Measurements from ENCODE around the gene PAX5. TPM values are rescaled to one million over a fixed set of nuclear protein-coding genes. Genes with fewer than 3 reads are reported as not detected.

PAX5 gene
- polyA plus RNA-seq, 3 donors, result 0.03 to 0.15 TPM; not detected in 1

DNA sequence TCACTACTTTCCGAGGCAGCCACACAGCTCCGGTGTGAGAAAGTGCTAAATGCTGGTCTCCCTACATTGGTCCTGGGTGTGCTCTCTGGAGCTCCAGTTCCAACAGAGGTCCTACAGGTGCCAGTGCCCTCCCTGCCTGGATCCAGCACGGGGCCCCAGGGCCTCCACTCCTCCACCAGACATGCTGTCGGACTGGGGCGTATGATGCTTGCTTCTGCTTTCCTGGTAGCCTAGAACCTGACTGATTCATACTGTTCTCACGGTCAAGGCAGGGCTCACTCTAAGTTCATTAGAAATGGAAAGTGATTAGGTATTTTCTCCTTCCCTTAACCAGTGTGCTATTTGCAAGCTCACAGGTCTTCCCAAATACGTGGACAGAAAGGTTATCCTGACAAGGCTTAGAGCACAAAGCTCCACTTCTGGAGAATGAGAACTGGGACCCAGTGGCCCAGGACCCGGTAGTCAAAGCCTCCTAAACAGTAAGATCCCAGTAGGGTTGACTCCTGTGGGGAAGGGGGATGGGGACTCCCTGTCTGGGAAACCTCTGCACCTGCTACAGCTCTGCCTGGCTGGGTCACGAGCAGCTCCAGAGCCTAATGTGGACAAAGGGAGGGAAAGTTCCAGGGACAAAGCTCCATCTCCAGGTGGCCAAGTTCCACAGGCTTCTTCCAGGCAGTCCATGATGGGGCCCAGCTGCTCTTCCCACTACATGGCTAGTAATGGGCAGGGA, 98.1 kb downstream of the PAX5 start:
- no peak overlapping the region for H3K9ac ChIP-seq (ENCODE audit: insufficient read depth, low read length, poor library complexity, severe bottlenecking)
- Mint-ChIP-seq H3K27ac (no peak overlapping the region), H3K36me3 (no peaks in the 10 kb centered on the region), H3K4me3 (no peak overlapping the region), H3K27me3 (ENCODE audit: low read depth in 3 of 3) (peaks cover 9 to 14% (median 13%) of the 10 kb centered on the region in 3 donors), H3K9me3 (peaks cover 0 to 4% (median 3%) of the 10 kb centered on the region in 7 donors), H3K4me1 (no peaks in the 10 kb centered on the region)
- peaks cover 0 to 4% of the 10 kb centered on the region in 2 donors for H3K27me3 ChIP-seq (ENCODE audit: control insufficient read depth in 2 of 2, insufficient read depth in 2 of 2, low read length in 2 of 2)
- H2AFZ ChIP-seq (ENCODE audit: insufficient read depth, low read depth, low read length, poor library complexity, severe bottlenecking), result no peak overlapping the region
- DNase-seq, result no peak
- H4K20me1 ChIP-seq (ENCODE audit: insufficient read depth, low read length), result no peaks in the 10 kb centered on the region
- no peak overlapping the region for H3K27ac ChIP-seq (ENCODE audit: low read depth in 1 of 2, low read length in 2 of 2)
- H3K4me2 ChIP-seq (replicated peaks; ENCODE audit: extremely low read depth, low read length, poor library complexity, severe bottlenecking), result no peak overlapping the region
- no peaks in the 10 kb centered on the region for H3K36me3 ChIP-seq (replicated peaks in 1 of 2; ENCODE audit: control insufficient read depth in 1 of 2, insufficient read depth in 2 of 2, low read length in 2 of 2)
- intact Hi-C loops (cut with micrococcal nuclease), result no loop called here
- 86% methylated on average over 6 of the region's 9 CpGs for WGBS (ENCODE audit: insufficient coverage)
- TF ChIP-seq CTCF (IDR thresholded peaks at IDR 0.05), result no peak
- no peaks in the 10 kb centered on the region for H3K4me1 ChIP-seq (ENCODE audit: control insufficient read depth in 1 of 2, insufficient read depth in 2 of 2, low read length in 2 of 2)
- H3K9me3 ChIP-seq (replicated peaks in 1 of 2; ENCODE audit: control insufficient read depth in 1 of 2, insufficient read depth in 1 of 2, low read length in 2 of 2), result no peaks in the 10 kb centered on the region
- no peak overlapping the region for H3K4me3 ChIP-seq (replicated peaks in 1 of 3; ENCODE audit: low read depth in 2 of 3, low read length in 3 of 3)
- no peaks in the 10 kb centered on the region for H3K79me2 ChIP-seq (ENCODE audit: insufficient read depth, low read length)

GRCh38 chr9:36935332-36935731, 98.7 kb downstream of the PAX5 start:
- no peaks in the 10 kb centered on the region for H3K4me1 Mint-ChIP-seq
- no peaks in the 10 kb centered on the region for H3K79me2 ChIP-seq (ENCODE audit: insufficient read depth, low read length)
- H3K27me3 Mint-ChIP-seq (ENCODE audit: low read depth in 3 of 3), result peaks cover 10 to 14% (median 11%) of the 10 kb centered on the region in 3 donors
- peaks cover 0 to 4% (median 3%) of the 10 kb centered on the region in 7 donors for H3K9me3 Mint-ChIP-seq
- DNase-seq, result no peak
- peaks cover 0 to 4% of the 10 kb centered on the region in 2 donors for H3K27me3 ChIP-seq (ENCODE audit: control insufficient read depth in 2 of 2, insufficient read depth in 2 of 2, low read length in 2 of 2)
- no peak overlapping the region for H3K27ac Mint-ChIP-seq
- H4K20me1 ChIP-seq (ENCODE audit: insufficient read depth, low read length), result no peaks in the 10 kb centered on the region
- H3K4me3 Mint-ChIP-seq, result no peak overlapping the region
- H3K4me2 ChIP-seq (replicated peaks; ENCODE audit: extremely low read depth, low read length, poor library complexity, severe bottlenecking), result no peak overlapping the region
- no peaks in the 10 kb centered on the region for H3K36me3 Mint-ChIP-seq
- no peaks in the 10 kb centered on the region for H3K9me3 ChIP-seq (replicated peaks in 1 of 2; ENCODE audit: control insufficient read depth in 1 of 2, insufficient read depth in 1 of 2, low read length in 2 of 2)
- no peak for TF ChIP-seq CTCF (IDR thresholded peaks at IDR 0.05)
- intact Hi-C loops (cut with micrococcal nuclease), result no loop called here
- H2AFZ ChIP-seq (ENCODE audit: insufficient read depth, low read depth, low read length, poor library complexity, severe bottlenecking), result no peak overlapping the region
- no peaks in the 10 kb centered on the region for H3K4me1 ChIP-seq (ENCODE audit: control insufficient read depth in 1 of 2, insufficient read depth in 2 of 2, low read length in 2 of 2)
- H3K27ac ChIP-seq (ENCODE audit: low read depth in 1 of 2, low read length in 2 of 2), result no peak overlapping the region
- WGBS (ENCODE audit: insufficient coverage), result 100% methylated on average over 3 of the region's 4 CpGs
- no peaks in the 10 kb centered on the region for H3K36me3 ChIP-seq (replicated peaks in 1 of 2; ENCODE audit: control insufficient read depth in 1 of 2, insufficient read depth in 2 of 2, low read length in 2 of 2)
- no peak overlapping the region for H3K9ac ChIP-seq (ENCODE audit: insufficient read depth, low read length, poor library complexity, severe bottlenecking)
- H3K4me3 ChIP-seq (replicated peaks in 1 of 3; ENCODE audit: low read depth in 2 of 3, low read length in 3 of 3), result no peak overlapping the region
